Measurements from ENCODE around the gene CARS1. TPM values are rescaled to one million over a fixed set of nuclear protein-coding genes. Genes with fewer than 3 reads are reported as not detected.

CARS1 gene
- total RNA-seq, 4 donors from 2014 or later = 37.0 to 61.3 (median 52.3) TPM

DNA sequence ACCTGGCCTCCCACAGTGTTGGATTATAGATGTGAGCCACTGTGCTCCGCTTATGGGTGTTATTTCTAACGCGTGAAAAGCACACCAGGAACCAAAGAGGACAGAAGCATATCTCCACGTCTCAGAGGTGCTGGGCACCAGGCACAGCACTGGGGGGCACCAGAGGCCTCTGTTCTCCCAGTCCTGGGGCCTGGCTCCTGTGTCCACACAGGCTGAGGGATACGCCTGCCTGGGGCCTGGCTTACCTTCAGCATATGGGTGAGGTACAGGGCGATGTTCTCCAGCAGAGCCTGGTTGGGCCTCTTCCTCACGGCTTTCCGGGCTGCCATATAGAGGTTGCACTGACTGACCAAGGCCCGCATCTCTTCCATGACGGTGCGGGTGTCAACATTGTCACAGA, 40.4 kb downstream of the CARS1 start:
- DNase-seq = no peak
- in situ Hi-C loops (cut with MboI; ENCODE audit: low pct_ligation_motif_present in 1 of 4, low pct_unique_long_range_greater_than_20kb in 1 of 4, low sequenced_read_pairs in 3 of 4) = no loop called here
- no peaks in the 10 kb centered on the region for H3K9me3 ChIP-seq
- H3K27me3 ChIP-seq = no peaks in the 10 kb centered on the region
- intact Hi-C loops (cut with DNase I; ENCODE audit: low total_unique reads) = no loop called here
- no peak overlapping the region for H3K4me3 ChIP-seq
- H3K4me1 ChIP-seq = peaks cover 0 to 13% (median 5%) of the 10 kb centered on the region in 4 donors
- TF ChIP-seq EP300 (IDR thresholded peaks at IDR 0.05; ENCODE audit: low read depth) (no peak), POLR2A (IDR thresholded peaks at IDR 0.05) (no peak), POLR2AphosphoS5 (IDR thresholded peaks at IDR 0.05) (no peak)
- TF ChIP-seq, protein P1, sequence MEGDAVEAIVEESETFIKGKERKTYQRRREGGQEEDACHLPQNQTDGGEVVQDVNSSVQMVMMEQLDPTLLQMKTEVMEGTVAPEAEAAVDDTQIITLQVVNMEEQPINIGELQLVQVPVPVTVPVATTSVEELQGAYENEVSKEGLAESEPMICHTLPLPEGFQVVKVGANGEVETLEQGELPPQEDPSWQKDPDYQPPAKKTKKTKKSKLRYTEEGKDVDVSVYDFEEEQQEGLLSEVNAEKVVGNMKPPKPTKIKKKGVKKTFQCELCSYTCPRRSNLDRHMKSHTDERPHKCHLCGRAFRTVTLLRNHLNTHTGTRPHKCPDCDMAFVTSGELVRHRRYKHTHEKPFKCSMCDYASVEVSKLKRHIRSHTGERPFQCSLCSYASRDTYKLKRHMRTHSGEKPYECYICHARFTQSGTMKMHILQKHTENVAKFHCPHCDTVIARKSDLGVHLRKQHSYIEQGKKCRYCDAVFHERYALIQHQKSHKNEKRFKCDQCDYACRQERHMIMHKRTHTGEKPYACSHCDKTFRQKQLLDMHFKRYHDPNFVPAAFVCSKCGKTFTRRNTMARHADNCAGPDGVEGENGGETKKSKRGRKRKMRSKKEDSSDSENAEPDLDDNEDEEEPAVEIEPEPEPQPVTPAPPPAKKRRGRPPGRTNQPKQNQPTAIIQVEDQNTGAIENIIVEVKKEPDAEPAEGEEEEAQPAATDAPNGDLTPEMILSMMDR (IDR thresholded peaks at IDR 0.05) = no peak
- WGBS, 2 donors (ENCODE audit: low coverage in 1 of 2) = 93 to 100% methylated on average over 2 to 11 of the region's 11 CpGs
- peaks cover 0 to 63% (median 26%) of the 10 kb centered on the region in 4 donors for H3K36me3 ChIP-seq
- H3K27ac ChIP-seq = no peak overlapping the region

DNA sequence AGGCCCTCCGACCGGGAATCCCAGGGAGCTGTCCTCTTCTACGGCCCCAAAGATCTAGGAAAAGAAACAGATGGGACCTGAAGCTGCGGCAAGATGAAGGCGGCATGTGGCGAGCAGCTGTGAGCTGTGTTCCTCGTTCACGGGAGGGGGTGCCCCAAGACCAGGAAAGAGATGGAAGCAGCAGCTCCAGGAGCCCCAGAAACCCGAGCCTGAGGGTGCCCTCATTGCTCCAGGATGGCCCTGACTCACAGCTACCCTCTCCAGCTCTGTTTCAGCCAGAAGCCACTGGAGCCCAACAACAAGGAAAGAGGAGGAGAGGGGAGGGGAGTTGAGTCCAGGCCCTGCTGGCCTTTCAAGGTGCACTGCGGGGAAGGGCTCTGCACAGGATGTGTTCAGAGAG, 41.4 kb downstream of the CARS1 start:
- H3K4me1 ChIP-seq = peaks cover 0 to 3% (median under 1%) of the 10 kb centered on the region in 4 donors
- in situ Hi-C loops (cut with MboI; ENCODE audit: low pct_ligation_motif_present in 1 of 4, low pct_unique_long_range_greater_than_20kb in 1 of 4, low sequenced_read_pairs in 3 of 4) = no loop called here
- 93% methylated on average over 10 of the region's 10 CpGs; no CpG with 5 or more reads in 1 of the 2 donors for WGBS, 2 donors (ENCODE audit: low coverage in 1 of 2)
- intact Hi-C loops (cut with DNase I; ENCODE audit: low total_unique reads) = no loop called here
- H3K4me3 ChIP-seq = no peak overlapping the region
- DNase-seq = no peak
- H3K36me3 ChIP-seq = peaks cover 0 to 67% (median 26%) of the 10 kb centered on the region in 4 donors
- H3K27ac ChIP-seq = no peak overlapping the region
- TF ChIP-seq POLR2AphosphoS5 (IDR thresholded peaks at IDR 0.05) (no peak), EP300 (IDR thresholded peaks at IDR 0.05; ENCODE audit: low read depth) (no peak), POLR2A (IDR thresholded peaks at IDR 0.05) (no peak)
- TF ChIP-seq, protein P1 (IDR thresholded peaks at IDR 0.05) = no peak
- no peaks in the 10 kb centered on the region for H3K9me3 ChIP-seq
- H3K27me3 ChIP-seq = no peaks in the 10 kb centered on the region

DNA sequence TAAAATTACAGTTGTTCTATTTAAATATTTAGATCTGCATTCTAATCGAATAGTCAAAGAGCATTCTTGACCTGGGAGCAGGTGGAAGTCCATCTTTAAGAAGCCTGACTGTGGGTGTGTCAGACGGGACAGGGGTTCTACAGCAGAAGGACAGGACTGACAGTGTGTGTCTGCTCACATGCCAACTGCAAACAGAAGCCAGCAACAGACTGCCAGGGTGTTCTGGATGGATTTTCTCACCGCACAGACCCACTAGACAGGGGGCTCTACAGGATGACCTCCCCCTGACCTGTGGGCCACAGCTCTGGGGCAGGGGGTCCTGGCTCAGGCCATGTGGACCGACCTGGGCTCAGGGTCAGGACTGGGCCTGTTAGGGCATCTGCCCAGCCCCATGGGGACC, 42.3 kb downstream of the CARS1 start:
- H3K4me3 ChIP-seq = no peak overlapping the region
- no peaks in the 10 kb centered on the region for H3K27me3 ChIP-seq
- WGBS, 2 donors (ENCODE audit: low coverage in 1 of 2) = 79 to 88% methylated on average over 1 to 4 of the region's 4 CpGs
- in situ Hi-C loops (cut with MboI; ENCODE audit: low pct_ligation_motif_present in 1 of 4, low pct_unique_long_range_greater_than_20kb in 1 of 4, low sequenced_read_pairs in 3 of 4) = no loop called here
- H3K27ac ChIP-seq = peak overlapping the region in 1 of 4 donors; percentile 9
- DNase-seq = no peak
- peaks cover 0 to 68% (median 26%) of the 10 kb centered on the region in 4 donors for H3K36me3 ChIP-seq
- TF ChIP-seq POLR2A (IDR thresholded peaks at IDR 0.05) (no peak), EP300 (IDR thresholded peaks at IDR 0.05; ENCODE audit: low read depth) (no peak), POLR2AphosphoS5 (IDR thresholded peaks at IDR 0.05) (no peak)
- TF ChIP-seq, protein P1 (IDR thresholded peaks at IDR 0.05) = no peak
- no peaks in the 10 kb centered on the region for H3K9me3 ChIP-seq
- intact Hi-C loops (cut with DNase I; ENCODE audit: low total_unique reads) = no loop called here
- no peaks in the 10 kb centered on the region for H3K4me1 ChIP-seq

DNA sequence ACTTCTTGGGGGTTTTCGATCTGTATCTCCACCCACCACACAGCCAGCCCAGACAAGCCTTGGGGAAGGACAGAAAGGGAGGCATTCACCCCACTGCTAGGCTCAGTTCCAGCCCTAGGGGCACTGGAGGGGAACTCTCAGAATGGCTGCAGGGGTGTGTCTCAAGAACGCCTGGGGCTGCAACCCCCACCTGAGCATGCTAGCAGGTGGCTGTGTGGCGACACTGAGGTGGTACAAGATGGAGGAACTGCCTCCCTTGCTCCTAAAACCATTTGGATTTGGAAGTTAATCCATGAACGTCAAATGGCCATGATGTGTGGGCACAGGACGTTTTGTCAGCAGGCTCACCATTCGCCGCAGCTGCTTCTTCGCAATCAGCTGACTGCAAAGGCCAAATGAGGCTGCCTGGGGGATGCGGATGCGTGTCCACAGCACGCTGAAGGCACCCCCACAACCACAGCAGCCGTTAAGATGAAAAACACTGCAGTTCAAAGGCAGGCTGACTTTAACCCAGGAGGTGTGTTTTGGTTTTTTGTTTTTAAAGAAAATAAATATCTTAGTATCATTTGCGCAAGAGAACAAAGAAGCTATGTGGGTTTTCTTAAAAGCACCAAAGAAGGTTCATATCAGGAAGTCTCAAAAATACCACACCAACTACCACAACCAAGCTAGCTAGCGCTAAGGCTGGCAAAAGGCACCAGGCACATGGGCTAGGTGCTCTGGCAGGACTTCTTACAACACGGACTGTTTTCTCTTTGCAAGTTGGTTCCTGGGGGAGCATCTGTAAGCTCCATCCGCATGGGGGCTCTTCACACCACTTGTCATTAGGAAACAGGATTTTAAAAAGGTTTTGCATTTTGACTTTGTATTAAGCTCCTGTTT, 42.9 kb downstream of the CARS1 start:
- WGBS, 2 donors (ENCODE audit: low coverage in 1 of 2) = 72 to 82% methylated on average over 4 to 16 of the region's 16 CpGs

More for the DNA sequence above, 42.9 kb downstream of the CARS1 start:
- intact Hi-C loops (cut with DNase I; ENCODE audit: low total_unique reads) (no loop called here), in situ Hi-C loops (cut with MboI; ENCODE audit: low pct_ligation_motif_present in 1 of 4, low pct_unique_long_range_greater_than_20kb in 1 of 4, low sequenced_read_pairs in 3 of 4) (no loop called here)
- DNase-seq = peak; percentile 28
- no peaks in the 10 kb centered on the region for H3K4me1 ChIP-seq
- H3K27me3 ChIP-seq = no peaks in the 10 kb centered on the region
- H3K27ac ChIP-seq = peak overlapping the region in 2 of 4 donors; percentile 43 to 45
- H3K4me3 ChIP-seq = no peak overlapping the region
- TF ChIP-seq POLR2AphosphoS5 (IDR thresholded peaks at IDR 0.05) (no peak), EP300 (IDR thresholded peaks at IDR 0.05; ENCODE audit: low read depth) (no peak), POLR2A (IDR thresholded peaks at IDR 0.05) (no peak)
- TF ChIP-seq, protein P1 (IDR thresholded peaks at IDR 0.05) = no peak
- peaks cover 0 to 62% (median 28%) of the 10 kb centered on the region in 4 donors for H3K36me3 ChIP-seq
- H3K9me3 ChIP-seq = no peaks in the 10 kb centered on the region

Data from transverse colon (tissue), 4 donors.